Activated naive CD4-positive, alpha-beta T cell treated with anti-CD3 and anti-CD28 coated beads, Interleukin-2, amount 10 ng/mL, durations not matched to agents 7 days and 5 days (primary cell): Measurements from ENCODE around the gene PKIB.

Source experiments
- CTCF ChIA-PET: fragments of 350-600 bp; sonication (Branson Sonifier 250); formaldehyde crosslinking; loops from one replicate; lab custom pipeline; 2021; ENCODE audit warnings: antibody characterized with exemption; lab: Charles Lee
- DNase-seq: peaks from one replicate; pipeline ENCODE4 v3.0.0-alpha.2; 2020
- H3K27ac Mint-ChIP-seq: one replicate; pipeline ENCODE4 v1.8.0; 2021; ENCODE audit warnings: mild to moderate bottlenecking, moderate library complexity, mixed read lengths
- H3K27me3 Mint-ChIP-seq: one replicate; pipeline ENCODE4 v1.8.0; 2021; ENCODE audit warnings: mild to moderate bottlenecking, mixed read lengths
- H3K36me3 Mint-ChIP-seq: one replicate; pipeline ENCODE4 v1.8.0; 2021; ENCODE audit warnings: mixed read lengths
- H3K4me1 Mint-ChIP-seq: one replicate; pipeline ENCODE4 v1.8.0; 2021; ENCODE audit warnings: mixed read lengths
- H3K4me3 Mint-ChIP-seq: one replicate; pipeline ENCODE4 v1.8.0; 2021; ENCODE audit warnings: mild to moderate bottlenecking, moderate library complexity, mixed read lengths
- H3K9me3 Mint-ChIP-seq: one replicate; pipeline ENCODE4 v1.8.0; 2021; ENCODE audit warnings: mixed read lengths

PKIB gene

DNA sequence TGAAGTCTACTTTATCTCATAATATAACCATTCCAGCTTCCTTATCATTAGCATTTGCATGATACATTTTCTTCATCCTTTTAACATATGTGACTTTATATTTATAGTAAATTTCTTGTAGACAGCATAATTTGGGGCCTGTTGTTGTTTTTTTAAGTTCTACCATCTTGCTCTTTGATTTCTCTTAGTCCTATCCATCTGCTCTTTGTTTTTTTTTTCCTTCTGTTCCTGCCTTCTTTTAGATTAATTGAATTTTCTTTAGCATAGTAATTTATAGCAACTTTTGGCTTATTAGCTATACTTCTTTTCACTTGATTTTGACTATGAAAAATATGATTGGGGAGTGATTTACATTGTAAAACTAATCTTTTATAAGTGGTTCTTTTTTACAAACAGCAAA, 150.1 kb downstream of the PKIB start:
- Mint-ChIP-seq H3K27ac (no peak overlapping the region), H3K9me3 (no peaks in the 10 kb centered on the region), H3K4me3 (no peak overlapping the region), H3K4me1 (peaks cover 5% of the 10 kb centered on the region), H3K36me3 (no peaks in the 10 kb centered on the region), H3K27me3 (no peaks in the 10 kb centered on the region)
- DNase-seq = no peak
- CTCF ChIA-PET = no interaction called here

DNA sequence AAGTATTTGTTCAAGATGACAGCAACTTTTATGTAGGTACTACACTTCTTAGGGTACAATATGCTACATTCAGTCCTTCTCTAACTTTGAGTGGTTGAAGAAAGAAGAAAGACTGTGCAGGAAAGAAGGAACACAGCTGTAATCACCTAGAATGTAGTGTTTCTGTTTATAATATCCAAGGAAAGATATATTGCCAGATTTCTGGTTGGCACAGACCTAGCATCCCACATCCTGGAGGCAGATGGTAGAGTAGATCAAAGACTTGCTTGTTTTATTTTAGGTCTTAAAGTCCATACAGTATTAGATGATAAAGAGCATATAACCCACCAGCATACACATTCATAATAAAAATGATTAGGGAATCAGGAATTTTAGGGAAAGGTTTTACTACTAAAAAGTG, 156.1 kb downstream of the PKIB start:
- CTCF ChIA-PET = no interaction called here
- DNase-seq = no peak
- Mint-ChIP-seq H3K27me3 (no peaks in the 10 kb centered on the region), H3K27ac (no peak overlapping the region), H3K36me3 (no peaks in the 10 kb centered on the region), H3K4me1 (no peaks in the 10 kb centered on the region), H3K9me3 (no peaks in the 10 kb centered on the region), H3K4me3 (no peak overlapping the region)

DNA sequence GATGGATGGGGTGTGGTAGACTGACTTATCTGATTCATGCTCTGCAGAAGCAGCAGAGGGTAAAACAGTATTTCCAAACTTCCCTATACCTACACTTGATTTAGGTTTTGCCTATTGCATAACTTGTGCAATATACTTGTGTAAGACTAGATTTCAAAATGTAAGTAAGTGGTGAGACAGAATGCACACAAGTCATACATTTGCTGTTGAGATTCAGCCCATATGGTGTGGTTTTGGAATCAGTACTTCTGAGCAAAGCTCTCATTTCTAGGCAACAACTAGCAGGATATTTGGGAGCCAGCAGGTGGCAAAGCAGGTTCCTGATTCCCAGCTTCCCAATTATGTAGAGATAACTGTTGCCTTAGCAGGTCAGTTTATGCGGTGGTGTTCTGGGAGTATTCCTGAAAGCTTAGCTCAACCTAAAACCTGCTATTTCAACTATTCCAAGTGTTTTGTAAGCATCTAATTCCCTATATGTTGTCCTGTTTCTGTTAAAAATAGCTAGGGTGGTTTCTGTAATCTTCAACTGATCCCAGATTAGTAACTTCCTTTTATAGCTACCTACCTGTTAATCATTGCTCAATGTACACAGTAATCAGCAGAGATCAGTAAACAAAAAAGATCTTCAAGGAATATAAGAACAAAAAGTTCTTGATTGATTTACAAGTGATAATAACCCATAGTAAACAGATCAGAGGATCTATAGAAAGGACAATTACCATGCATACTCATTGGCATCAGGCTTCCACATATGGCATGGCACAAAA, 160.8 kb downstream of the PKIB start:
- H3K9me3 Mint-ChIP-seq = no peaks in the 10 kb centered on the region
- no peaks in the 10 kb centered on the region for H3K36me3 Mint-ChIP-seq
- CTCF ChIA-PET = no interaction called here
- H3K27ac Mint-ChIP-seq = no peak overlapping the region
- peaks cover 6% of the 10 kb centered on the region for H3K27me3 Mint-ChIP-seq
- H3K4me1 Mint-ChIP-seq = no peaks in the 10 kb centered on the region
- H3K4me3 Mint-ChIP-seq = no peak overlapping the region
- DNase-seq = no peak

DNA sequence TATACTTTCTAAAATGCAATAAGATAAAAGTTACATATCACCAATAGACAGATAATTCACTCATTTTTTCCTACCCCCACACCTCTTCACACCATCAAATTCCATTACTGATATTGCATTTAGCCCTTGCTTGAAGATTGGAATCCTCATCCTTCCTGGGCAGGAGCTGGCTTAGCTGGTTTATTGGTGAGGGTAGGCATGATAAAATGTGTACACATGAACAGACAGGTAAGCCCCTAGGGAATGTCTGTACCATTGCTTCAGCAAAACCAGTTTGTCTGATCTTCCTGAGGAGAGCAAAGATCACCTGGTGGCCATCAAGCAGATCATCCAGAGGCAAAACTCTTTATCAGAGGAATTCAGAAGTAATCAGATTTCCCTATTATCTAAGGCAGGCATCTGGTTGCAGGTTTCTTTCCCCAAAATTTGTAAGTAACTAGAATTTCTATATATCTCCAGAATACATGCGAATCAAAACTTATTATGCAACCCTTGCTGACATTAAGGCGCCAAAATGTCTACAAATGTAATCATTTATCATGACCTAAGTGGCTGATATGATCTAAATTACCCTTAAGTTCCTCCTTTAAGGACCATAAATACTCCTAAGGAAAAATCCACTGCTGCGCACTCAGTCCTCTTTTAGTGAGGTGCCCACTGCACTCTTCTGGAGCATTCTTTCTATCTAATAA, 162.7 kb downstream of the PKIB start:
- Mint-ChIP-seq H3K27me3 (peaks cover 6% of the 10 kb centered on the region), H3K27ac (no peak overlapping the region), H3K36me3 (no peaks in the 10 kb centered on the region), H3K9me3 (no peaks in the 10 kb centered on the region), H3K4me1 (no peaks in the 10 kb centered on the region), H3K4me3 (no peak overlapping the region)
- CTCF ChIA-PET = no interaction called here
- DNase-seq = no peak
